OCI-LY3 (cell line): ENCODE measurements around the gene RAB5B.

Experiments
- H2AFZ ChIP-seq: fragments of 200-600, 300-600 bp; shearing (Covaris generic); 2 replicates; pipeline ENCODE4 v1.6.0; 2014; ENCODE audit warnings: antibody characterized with exemption, low read depth, low read length
- H3K27ac ChIP-seq: fragments of 200-600, 300-600 bp; sonication (generic); 2 replicates; pipeline ENCODE4 v1.5.1; 2014; ENCODE audit warnings: mild to moderate bottlenecking, low read length, moderate library complexity, mixed read lengths
- H3K27me3 ChIP-seq: fragments of 200-600, 300-600 bp; sonication (generic); 2 replicates; pipeline ENCODE4 v1.6.1; 2014; ENCODE audit warnings: low read depth, low read length, mixed read lengths
- H3K36me3 ChIP-seq: fragments of 200-600, 300-600 bp; sonication (generic); replicated peaks from 2 replicates; pipeline ENCODE3; 2014; ENCODE audit warnings: low read depth, low read length, mixed read lengths
- H3K4me1 ChIP-seq: fragments of 300-600, 200-600 bp; sonication (generic); 2 replicates; pipeline ENCODE4 v1.6.1; 2014; ENCODE audit warnings: low read length, mixed read lengths
- H3K4me2 ChIP-seq: fragments of 200-600, 300-600 bp; sonication (generic); 2 replicates; pipeline ENCODE4 v1.6.1; 2014; ENCODE audit warnings: low read length, mixed read lengths
- H3K4me3 ChIP-seq: fragments of 300-600, 200-600 bp; sonication (generic); 2 replicates; pipeline ENCODE4 v1.5.1; 2014; ENCODE audit warnings: antibody characterized with exemption, mild to moderate bottlenecking, low read length, moderate library complexity
- H3K79me2 ChIP-seq: fragments of 300-600, 200-600 bp; shearing (Covaris generic); 2 replicates; pipeline ENCODE4 v1.6.1; 2014; ENCODE audit warnings: mild to moderate bottlenecking, low read length, mixed read lengths
- H3K9ac ChIP-seq: fragments of 300-600, 200-600 bp; shearing (Covaris generic); 2 replicates; pipeline ENCODE4 v1.6.0; 2014; ENCODE audit warnings: mild to moderate bottlenecking, low read length, moderate library complexity
- H3K9me3 ChIP-seq: fragments of 200-600, 300-600 bp; shearing (Covaris generic); 2 replicates; pipeline ENCODE4 v1.6.1; 2014; ENCODE audit warnings: low read length, mixed read lengths; ENCODE audit not compliant: insufficient read depth
- H4K20me1 ChIP-seq: fragments of 200-600, 300-600 bp; sonication (generic); 2 replicates; pipeline ENCODE4 v1.6.1; 2016; ENCODE audit warnings: low read length, mixed read lengths; ENCODE audit not compliant: insufficient read depth
- CTCF ChIP-seq: fragments of 200-600, 300-600 bp; sonication (generic); IDR thresholded peaks from 2 replicates; pipeline ENCODE4 v1.5.1; 2014; ENCODE audit warnings: antibody characterized with exemption, low read length, low read depth
- EZH2phosphoT487 ChIP-seq: fragments of 200-600 bp; shearing (Covaris generic); IDR thresholded peaks from 2 replicates; pipeline ENCODE4 v1.6.1; 2018; ENCODE audit warnings: antibody characterized with exemption, mixed run types, low read depth

Gene RAB5B

GRCh38 chr12:56034586-56035332 lies 60.9 kb downstream of the RAB5B start:
- Histone ChIP-seq H3K79me2 (no peaks in the 10 kb centered on the region), H3K4me1 (no peaks in the 10 kb centered on the region), H3K36me3 (no peaks in the 10 kb centered on the region), H3K9ac (no peak overlapping the region), H3K9me3 (no peaks in the 10 kb centered on the region), H3K4me3 (no peak overlapping the region), H4K20me1 (no peaks in the 10 kb centered on the region), H3K27me3 (no peaks in the 10 kb centered on the region), H3K27ac (no peak overlapping the region), H2AFZ (no peak overlapping the region), H3K4me2 (no peak overlapping the region)
- TF ChIP-seq EZH2phosphoT487 (no peak), CTCF (no peak)

GRCh38 chr12:56037161-56037560 lies 63.3 kb downstream of the RAB5B start:
- Histone ChIP-seq H2AFZ (no peak overlapping the region), H3K36me3 (no peaks in the 10 kb centered on the region), H3K4me1 (peaks cover 6% of the 10 kb centered on the region; the same call in 1 of the 2 replicates), H3K4me2 (no peak overlapping the region), H3K27me3 (no peaks in the 10 kb centered on the region), H3K9ac (no peak overlapping the region), H3K4me3 (no peak overlapping the region), H3K9me3 (no peaks in the 10 kb centered on the region), H3K79me2 (peaks cover 5% of the 10 kb centered on the region), H3K27ac (no peak overlapping the region), H4K20me1 (no peaks in the 10 kb centered on the region)
- TF ChIP-seq EZH2phosphoT487: no peak
- no peak for TF ChIP-seq CTCF

GRCh38 chr12:56038022-56038655 lies 64.3 kb downstream of the RAB5B start:
- H3K9me3 ChIP-seq: no peaks in the 10 kb centered on the region
- H3K4me2 ChIP-seq: no peak overlapping the region
- peaks cover 9% of the 10 kb centered on the region for H3K36me3 ChIP-seq
- H3K27me3 ChIP-seq: no peaks in the 10 kb centered on the region
- H3K79me2 ChIP-seq: peaks cover 14% of the 10 kb centered on the region
- peaks cover 7% of the 10 kb centered on the region for H4K20me1 ChIP-seq
- H3K9ac ChIP-seq: no peak overlapping the region
- TF ChIP-seq CTCF: no peak
- TF ChIP-seq EZH2phosphoT487: no peak
- H2AFZ ChIP-seq: no peak overlapping the region
- H3K4me3 ChIP-seq: no peak overlapping the region
- peaks cover 10% of the 10 kb centered on the region for H3K4me1 ChIP-seq
- no peak overlapping the region for H3K27ac ChIP-seq

GRCh38 chr12:56040151-56040550 lies 66.3 kb downstream of the RAB5B start:
- Histone ChIP-seq H3K27ac (no peak overlapping the region), H3K4me1 (peaks cover 17% of the 10 kb centered on the region), H3K79me2 (peaks cover 23% of the 10 kb centered on the region), H2AFZ (no peak overlapping the region), H4K20me1 (peaks cover 7% of the 10 kb centered on the region), H3K9me3 (no peaks in the 10 kb centered on the region), H3K4me2 (no peak overlapping the region), H3K36me3 (peaks cover 25% of the 10 kb centered on the region), H3K4me3 (no peak overlapping the region), H3K9ac (no peak overlapping the region), H3K27me3 (no peaks in the 10 kb centered on the region)
- TF ChIP-seq EZH2phosphoT487 (no peak), CTCF (no peak)
